ENCODE measurements around the gene EXOC7.

EXOC7 gene

DNA sequence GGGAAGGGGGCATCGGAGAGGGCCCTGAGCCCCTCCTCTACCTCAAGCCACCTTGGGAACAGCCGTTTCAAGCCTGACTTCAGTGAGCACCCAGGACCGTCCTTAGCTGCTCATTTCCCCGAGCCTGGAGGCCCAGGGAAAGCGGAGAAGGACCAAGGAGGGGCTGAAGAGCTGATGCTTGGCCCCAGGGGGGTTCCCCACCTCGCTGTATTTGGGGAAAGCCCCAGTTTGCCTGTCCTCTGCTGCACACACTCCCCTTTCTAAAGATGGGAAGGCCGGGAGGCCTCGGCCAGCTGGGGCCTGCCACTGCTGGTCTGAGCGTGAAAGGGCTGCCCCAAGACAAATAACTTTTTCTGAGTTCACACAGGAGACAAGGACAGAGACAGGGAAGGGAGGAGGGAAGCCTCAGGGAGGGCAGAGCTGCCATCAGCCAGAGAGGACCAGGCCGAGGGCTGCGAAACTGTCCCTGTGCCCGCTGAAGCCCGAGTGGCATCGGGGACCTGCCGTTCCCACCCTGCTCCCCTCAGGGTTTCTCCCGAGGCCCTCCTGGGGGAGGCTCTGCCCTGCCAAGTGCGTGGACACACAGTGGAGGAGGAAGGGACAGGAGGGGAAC lies 13.0 kb downstream of the EXOC7 start:
- H3K36me3 Mint-ChIP-seq (ENCODE audit: low read depth), result peaks cover 18% of the 10 kb centered on the region
- no peaks in the 10 kb centered on the region for H3K4me1 Mint-ChIP-seq
- H3K4me3 Mint-ChIP-seq, result no peak overlapping the region
- H3K27me3 Mint-ChIP-seq, result no peaks in the 10 kb centered on the region
- no peak overlapping the region for H3K27ac Mint-ChIP-seq
- ATAC-seq, result no peak
- H3K9me3 Mint-ChIP-seq, result no peaks in the 10 kb centered on the region
- no peak for DNase-seq

DNA sequence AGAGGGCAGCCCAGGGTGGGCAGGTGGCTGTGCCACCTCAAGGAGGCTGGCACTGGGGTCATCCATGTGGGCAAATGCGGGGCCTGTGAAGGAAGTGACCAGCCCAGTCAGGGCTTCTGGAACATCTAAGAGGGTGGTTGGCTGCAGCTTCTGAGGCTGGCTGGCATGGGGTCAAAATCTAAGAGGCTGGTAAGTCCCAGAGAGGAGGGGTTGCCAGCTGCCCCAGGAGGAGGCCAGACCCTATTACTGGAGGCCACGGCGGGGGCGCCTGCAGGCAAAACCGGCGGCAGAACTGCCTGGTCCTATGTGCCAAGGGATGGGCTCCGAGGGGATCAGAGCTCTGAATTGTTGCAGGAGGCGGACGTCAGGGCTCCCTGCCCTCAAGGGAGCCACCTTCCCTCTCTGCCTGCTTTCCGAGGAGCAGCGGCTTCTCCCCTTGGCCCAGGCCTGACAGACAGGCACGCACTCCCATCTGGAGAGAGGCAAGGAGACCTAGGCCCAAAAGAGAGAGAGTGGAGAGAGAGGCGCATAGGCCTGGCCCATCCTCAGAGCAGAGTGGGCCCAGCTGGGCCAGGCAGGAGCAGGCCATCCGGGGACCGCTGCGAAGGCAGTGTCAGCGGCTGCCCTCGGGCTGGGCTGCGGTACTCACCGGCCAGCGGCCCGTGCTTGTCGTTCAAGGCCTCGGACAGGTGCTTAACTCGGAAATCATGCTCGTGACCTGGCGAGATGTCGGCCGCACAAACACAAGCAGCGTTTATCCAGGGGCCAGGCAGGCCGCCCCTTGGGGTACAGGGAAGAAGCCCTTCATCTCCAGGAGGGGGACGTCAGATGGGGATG lies 13.7 kb downstream of the EXOC7 start:
- DNase-seq (no peak), ATAC-seq (no peak)
- no peak overlapping the region for H3K27ac Mint-ChIP-seq
- H3K4me3 Mint-ChIP-seq, result no peak overlapping the region
- H3K36me3 Mint-ChIP-seq (ENCODE audit: low read depth), result peaks cover 18% of the 10 kb centered on the region
- H3K4me1 Mint-ChIP-seq, result no peaks in the 10 kb centered on the region
- H3K9me3 Mint-ChIP-seq, result no peaks in the 10 kb centered on the region
- H3K27me3 Mint-ChIP-seq, result no peaks in the 10 kb centered on the region

DNA sequence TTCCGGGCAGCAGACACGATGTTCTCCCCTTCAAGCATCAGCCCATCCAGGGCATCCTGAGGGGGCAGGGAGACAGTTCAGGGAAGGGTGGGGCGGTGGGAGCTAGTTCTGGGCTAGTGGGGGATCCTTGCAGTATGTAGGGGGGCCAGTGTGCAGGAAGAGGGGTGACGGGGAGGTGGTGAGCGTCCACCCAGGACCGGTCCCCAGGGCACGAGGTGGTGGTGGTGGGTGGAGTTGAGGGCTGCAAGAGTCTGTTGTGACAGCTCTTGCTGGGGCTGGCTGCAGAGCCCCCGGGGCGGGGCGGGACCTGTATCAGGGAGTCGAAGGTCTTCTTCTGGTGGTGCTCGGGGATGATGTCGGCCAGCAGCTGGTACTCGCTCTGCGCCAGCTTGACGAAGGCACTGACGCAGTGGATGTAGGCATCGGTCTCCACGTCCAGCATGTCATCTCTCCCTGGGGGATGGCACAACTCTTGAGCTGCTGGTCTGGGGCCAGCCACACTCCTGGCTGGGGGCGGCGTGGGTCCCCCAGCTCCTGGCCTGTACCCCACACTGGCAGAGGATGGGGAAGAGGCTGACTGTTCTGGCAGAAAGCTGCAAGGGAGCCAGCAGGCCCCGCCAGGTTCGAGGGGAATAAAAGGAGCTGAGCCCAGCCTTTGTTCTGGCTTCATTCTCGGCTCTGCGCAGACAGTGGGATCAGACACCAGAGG lies 14.6 kb downstream of the EXOC7 start:
- H3K27ac Mint-ChIP-seq, result no peak overlapping the region
- H3K27me3 Mint-ChIP-seq, result no peaks in the 10 kb centered on the region
- DNase-seq, result no peak
- H3K36me3 Mint-ChIP-seq (ENCODE audit: low read depth), result peaks cover 19% of the 10 kb centered on the region
- ATAC-seq, result no peak
- H3K4me1 Mint-ChIP-seq, result no peaks in the 10 kb centered on the region
- no peak overlapping the region for H3K4me3 Mint-ChIP-seq
- H3K9me3 Mint-ChIP-seq, result no peaks in the 10 kb centered on the region

DNA sequence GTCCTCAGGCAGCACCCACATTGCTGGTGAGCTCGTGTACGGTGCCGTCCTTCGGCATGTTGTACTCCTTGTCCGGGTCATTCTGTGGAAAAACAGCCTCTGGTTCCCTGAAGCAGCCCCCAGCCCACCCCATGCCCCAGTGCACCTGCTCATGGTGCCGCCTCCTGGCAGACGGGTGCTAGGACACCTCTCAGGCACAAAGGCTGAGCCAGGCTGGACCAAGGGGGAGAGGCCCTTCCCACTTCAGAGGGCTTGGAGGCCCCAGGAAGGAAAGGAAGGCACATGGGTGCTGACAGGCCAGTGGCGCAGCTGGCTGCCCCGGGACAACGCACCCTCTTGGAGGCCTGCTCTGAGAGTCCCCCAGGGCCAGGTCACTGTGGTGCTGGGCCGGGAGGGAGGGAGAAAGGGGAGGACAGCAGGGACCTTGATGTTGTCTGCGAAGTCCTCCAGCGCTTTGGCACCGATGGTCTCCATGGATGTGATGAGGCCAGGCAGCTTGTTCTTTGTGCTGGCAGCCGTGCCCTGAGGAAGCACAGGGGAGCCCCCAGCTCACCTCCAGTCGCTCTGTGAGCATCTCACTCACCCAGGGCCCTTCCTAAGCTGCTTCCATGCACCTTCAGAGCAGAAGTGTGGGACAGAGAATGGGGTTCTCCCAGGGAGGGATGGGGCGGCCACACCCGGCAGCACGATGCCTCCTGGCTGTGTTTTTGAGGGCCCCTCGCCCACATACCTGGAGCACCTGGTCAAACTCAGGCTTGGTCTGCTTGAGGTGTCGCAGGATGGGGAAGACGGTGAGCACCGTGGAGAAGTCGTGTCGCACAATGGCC lies 15.3 kb downstream of the EXOC7 start:
- ATAC-seq (no peak), DNase-seq (no peak)
- Mint-ChIP-seq H3K27me3 (no peaks in the 10 kb centered on the region), H3K36me3 (ENCODE audit: low read depth) (peaks cover 16% of the 10 kb centered on the region), H3K27ac (no peak overlapping the region), H3K4me3 (no peak overlapping the region), H3K4me1 (no peaks in the 10 kb centered on the region), H3K9me3 (no peaks in the 10 kb centered on the region)

DNA sequence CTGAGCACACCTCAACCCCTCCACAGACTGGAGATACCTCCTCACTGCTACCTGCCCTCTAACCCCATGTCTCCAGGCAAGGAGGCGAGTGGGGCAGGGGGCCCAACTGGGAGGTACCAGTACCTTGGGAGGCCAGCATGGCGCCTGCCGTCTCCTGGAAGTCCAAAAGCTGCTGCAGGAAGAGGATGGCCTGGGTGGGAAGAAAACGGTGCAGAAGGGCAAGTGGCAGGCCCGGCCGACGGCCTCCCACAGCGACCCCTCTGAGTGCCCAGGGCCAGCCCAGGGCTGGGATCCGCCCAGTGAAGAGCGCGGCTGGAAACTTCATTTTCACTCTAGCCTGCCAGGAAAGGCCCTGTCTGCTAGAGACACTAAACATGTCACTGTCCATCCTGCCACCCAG lies 16.1 kb downstream of the EXOC7 start:
- H3K4me1 Mint-ChIP-seq, result no peaks in the 10 kb centered on the region
- H3K27ac Mint-ChIP-seq, result no peak overlapping the region
- no peak for DNase-seq
- ATAC-seq, result no peak
- H3K9me3 Mint-ChIP-seq, result no peaks in the 10 kb centered on the region
- H3K4me3 Mint-ChIP-seq, result no peak overlapping the region
- no peaks in the 10 kb centered on the region for H3K27me3 Mint-ChIP-seq
- peaks cover 16% of the 10 kb centered on the region for H3K36me3 Mint-ChIP-seq (ENCODE audit: low read depth)

DNA sequence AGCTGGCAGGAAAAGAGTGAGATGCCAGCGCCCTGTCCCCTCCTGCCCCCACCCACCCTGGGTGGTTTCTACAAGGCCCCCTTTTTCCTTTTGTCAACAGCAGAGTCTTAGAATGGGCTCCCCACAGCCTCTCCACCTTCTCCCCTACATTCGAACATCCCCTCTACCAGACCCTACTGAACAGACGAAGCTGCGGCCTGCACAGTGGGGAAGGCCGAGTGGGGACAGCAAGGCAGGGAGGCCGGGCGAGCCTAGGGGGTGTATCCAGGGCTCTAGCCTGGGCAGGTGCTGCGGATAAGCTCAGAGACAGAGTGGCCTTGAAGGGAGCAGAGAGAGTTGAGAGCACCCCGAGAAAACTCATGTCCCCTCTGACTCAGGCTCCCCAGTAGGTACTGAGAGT lies 17.2 kb downstream of the EXOC7 start:
- Mint-ChIP-seq H3K27ac (no peak overlapping the region), H3K4me1 (no peaks in the 10 kb centered on the region), H3K36me3 (ENCODE audit: low read depth) (peaks cover 13% of the 10 kb centered on the region)

DNA sequence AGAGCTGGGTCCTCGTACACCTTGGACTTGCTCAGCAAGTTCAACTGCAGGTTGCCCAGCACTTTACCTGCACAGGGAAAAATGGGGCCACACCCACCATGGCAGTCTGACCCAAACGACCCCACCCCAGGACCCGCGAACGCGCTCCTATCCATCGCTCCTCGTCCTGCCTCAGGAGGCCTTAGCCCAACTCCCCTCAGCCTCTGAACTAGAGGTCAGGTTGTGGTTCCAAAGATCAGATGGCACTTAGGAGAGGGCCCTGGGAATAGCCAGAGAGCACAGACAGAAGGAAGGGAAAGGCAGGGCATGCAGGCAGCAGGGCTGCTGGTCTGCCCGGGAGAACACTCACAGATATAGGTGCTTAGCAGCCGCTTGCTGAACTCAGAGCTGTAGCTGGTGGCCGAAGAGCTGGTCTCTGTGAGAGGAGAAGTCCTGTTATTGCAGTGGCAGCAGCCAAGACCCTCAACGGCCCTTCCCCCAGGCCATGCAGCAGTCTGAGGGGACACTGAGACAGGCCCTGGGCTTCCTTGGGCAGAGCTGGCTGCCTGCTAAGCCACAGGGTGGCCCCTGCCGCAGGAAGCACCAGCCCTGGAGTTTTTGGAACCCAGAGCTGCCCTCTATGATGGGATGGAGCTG lies 17.7 kb downstream of the EXOC7 start:
- Mint-ChIP-seq H3K27me3 (no peaks in the 10 kb centered on the region), H3K27ac (no peak overlapping the region), H3K9me3 (no peaks in the 10 kb centered on the region), H3K4me1 (no peaks in the 10 kb centered on the region), H3K36me3 (ENCODE audit: low read depth) (peaks cover 13% of the 10 kb centered on the region), H3K4me3 (no peak overlapping the region)
- no peak for DNase-seq
- ATAC-seq, result no peak

More for the DNA sequence above, 17.2 kb downstream of the EXOC7 start:
- ATAC-seq (no peak), DNase-seq (no peak)
- Mint-ChIP-seq H3K4me3 (no peak overlapping the region), H3K27me3 (no peaks in the 10 kb centered on the region), H3K9me3 (no peaks in the 10 kb centered on the region)

DNA sequence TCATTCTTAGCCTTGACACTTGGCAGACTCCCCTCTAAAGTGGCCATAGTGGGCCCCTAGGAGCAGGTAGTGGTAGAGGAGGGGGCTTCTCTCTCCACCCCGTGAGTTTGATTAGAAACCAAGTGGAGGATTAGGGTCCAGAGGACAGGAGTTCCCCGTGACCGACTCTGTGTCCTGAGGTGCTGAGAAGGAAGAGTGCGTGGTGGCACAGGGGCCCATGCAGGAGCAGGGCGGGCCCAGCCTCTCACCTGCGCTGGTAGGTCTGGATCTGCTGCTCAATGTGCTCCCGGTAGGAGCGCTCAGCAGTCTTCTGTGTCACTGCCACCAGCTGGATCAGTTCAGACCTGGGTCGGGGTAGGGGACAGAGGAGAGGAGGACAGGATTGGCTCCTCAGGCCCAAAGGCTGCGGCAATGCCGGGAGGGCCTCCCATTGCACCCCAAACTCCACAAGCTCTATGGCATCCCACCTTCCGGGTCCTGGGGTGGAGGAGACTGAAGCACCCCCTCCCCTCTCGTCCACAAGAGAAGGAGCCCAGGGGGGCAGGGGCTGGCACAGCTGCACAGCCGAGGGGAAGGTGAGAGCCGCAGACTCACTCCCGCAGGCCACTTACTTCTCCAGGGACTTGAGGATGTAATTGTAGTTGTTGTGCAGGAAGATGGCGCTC lies 18.4 kb downstream of the EXOC7 start:
- no peaks in the 10 kb centered on the region for H3K9me3 Mint-ChIP-seq
- no peaks in the 10 kb centered on the region for H3K27me3 Mint-ChIP-seq
- no peaks in the 10 kb centered on the region for H3K4me1 Mint-ChIP-seq
- no peak overlapping the region for H3K27ac Mint-ChIP-seq
- no peak overlapping the region for H3K4me3 Mint-ChIP-seq
- DNase-seq, result no peak
- ATAC-seq, result no peak
- peaks cover 11% of the 10 kb centered on the region for H3K36me3 Mint-ChIP-seq (ENCODE audit: low read depth)

DNA sequence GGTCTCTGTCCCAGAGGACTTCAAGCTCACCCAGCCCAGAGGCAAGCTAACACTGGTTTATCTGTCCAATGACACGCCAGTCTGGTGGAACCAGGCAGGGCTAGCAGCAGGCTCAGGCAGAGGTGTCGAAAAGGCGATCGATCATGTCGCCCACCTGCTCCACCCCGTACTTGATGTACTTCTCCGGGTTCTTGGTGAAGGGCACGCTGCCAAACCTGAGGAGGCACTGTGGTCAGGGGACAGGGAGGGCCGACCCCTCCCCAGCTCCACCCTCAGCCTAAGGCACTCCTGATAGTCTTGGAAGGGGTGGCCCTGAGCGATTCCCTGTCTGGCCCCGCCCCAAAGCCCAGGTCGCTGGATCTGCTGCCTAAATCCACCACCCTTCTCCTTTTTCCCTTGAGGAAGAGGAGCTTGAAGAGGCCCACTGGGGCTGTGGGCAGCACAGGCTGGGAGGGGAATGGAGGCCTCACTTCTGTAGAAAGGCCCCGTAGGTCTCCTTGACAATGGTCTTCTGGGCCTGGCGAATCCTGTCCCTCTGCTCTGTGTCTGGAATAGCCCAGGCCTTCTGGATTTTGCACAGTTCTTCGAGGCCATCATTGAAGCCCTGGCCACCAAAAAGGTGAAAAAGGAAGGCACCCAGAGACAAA lies 19.9 kb downstream of the EXOC7 start:
- Mint-ChIP-seq H3K36me3 (ENCODE audit: low read depth) (peaks cover 9% of the 10 kb centered on the region), H3K27me3 (peaks cover 8% of the 10 kb centered on the region), H3K4me1 (peaks cover 6% of the 10 kb centered on the region), H3K27ac (no peak overlapping the region), H3K4me3 (no peak overlapping the region), H3K9me3 (no peaks in the 10 kb centered on the region)
- DNase-seq (no peak), ATAC-seq (no peak)

DNA sequence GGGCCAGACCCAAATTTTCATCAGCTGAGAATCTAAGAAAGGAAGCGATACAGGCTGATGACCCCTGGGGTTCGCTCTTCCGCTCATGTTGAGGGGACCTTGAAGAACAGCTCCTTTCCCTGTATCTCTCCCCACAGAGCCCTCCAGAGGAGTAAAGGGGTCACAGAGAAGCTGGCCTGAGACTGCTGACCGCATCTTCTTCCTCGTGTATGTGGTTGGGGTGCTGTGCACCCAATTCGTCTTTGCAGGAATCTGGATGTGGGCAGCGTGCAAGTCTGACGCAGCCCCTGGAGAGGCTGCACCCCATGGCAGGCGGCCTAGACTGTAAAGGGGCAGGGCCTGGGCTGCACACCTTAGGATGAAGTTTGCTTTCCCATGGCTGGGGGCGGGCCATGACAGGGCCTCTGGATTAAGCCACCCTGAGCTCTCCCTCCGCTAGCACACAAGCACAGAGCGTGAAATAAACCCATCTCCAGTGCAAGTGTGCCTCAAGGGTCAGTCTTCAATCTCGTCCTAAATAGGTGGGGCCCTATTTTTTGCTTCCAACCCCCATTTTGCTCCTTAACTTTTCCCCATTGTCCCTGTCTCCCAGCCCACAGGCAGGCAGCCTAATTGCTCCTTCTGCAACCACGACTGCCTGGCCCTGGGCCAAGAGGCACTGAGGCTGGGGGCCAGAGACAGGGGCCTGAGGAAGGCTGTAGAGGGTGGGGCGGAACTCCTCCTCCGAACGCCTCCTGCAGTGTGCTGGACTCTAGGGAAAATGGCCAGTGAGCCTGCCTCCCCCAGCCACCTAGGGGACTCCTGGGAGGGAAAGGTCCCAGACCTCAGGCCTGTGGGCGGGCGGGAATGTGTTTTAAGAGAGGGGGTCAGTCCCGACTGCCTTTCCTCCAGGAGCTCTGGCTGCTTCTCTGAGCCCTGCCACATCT lies 21.0 kb downstream of the EXOC7 start:
- H3K27ac Mint-ChIP-seq, result no peak overlapping the region
- no peaks in the 10 kb centered on the region for H3K9me3 Mint-ChIP-seq
- no peak for DNase-seq
- H3K4me3 Mint-ChIP-seq, result no peak overlapping the region
- peaks cover 9% of the 10 kb centered on the region for H3K36me3 Mint-ChIP-seq (ENCODE audit: low read depth)
- peaks cover 9% of the 10 kb centered on the region for H3K4me1 Mint-ChIP-seq
- ATAC-seq, result no peak
- peaks cover 18% of the 10 kb centered on the region for H3K27me3 Mint-ChIP-seq

DNA sequence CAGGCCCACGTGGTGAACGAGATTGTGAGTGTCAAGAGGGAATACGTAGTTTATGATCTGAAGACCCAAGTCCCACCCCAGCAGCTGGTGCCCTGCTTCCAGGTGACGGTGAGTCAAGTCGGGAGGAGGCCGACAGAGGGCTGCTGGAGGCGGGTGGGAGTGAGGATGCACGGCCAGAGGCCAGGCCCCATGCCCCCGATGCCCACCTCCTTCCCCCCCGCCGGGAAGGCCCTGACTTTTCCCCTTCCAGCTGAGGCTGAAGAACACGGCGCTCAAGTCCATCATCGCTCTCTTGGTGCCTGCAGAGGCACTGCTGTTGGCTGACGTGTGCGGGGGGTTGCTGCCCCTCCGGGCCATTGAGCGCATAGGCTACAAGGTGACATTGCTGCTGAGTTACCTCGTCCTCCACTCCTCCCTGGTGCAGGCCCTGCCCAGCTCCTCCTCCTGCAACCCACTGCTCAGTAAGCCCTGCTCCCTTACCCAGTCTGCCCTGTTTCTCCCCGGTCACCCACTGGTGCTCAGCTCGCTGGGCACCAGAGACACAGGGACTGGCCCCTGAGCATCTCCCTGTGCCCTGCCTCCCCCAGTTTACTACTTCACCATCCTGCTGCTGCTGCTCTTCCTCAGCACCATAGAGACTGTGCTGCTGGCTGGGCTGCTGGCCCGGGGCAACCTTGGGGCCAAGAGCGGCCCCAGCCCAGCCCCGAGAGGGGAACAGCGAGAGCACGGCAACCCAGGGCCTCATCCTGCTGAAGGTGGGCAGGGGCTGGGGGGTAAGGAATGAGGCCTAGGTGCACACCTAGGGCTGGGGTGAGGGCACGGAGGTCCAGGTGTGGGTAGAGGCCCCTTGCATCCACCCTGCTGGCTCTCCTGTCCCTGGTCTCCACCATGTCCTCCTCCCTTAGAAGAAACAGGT lies 22.0 kb downstream of the EXOC7 start:
- Mint-ChIP-seq H3K36me3 (ENCODE audit: low read depth) (peaks cover 7% of the 10 kb centered on the region), H3K4me3 (no peak overlapping the region), H3K9me3 (no peaks in the 10 kb centered on the region), H3K27ac (no peak overlapping the region), H3K4me1 (peaks cover 16% of the 10 kb centered on the region), H3K27me3 (peaks cover 28% of the 10 kb centered on the region)
- DNase-seq, result no peak
- no peak for ATAC-seq

All from activated naive CD8-positive, alpha-beta T cell treated with anti-CD3 and anti-CD28 coated beads, Interleukin-2, amount 50 U/mL, for 24 hours (primary cell).